MM.1S (cell line): Measurements from ENCODE around the gene SYT1.

Experiments used
- CTCF ChIP-seq: fragments of 300-600 bp; sonication (generic); IDR thresholded peaks from 2 replicates; pipeline ENCODE4 v1.5.1; 2016; ENCODE audit warnings: antibody characterized with exemption, low read length, mixed read lengths
- EZH2 ChIP-seq: fragments of 300-600 bp; sonication (generic); optimal IDR thresholded peaks from 2 replicates; pipeline ENCODE3; 2017; ENCODE audit warnings: low read depth, mild to moderate bottlenecking, antibody characterized with exemption, low read length, mixed read lengths

- TF ChIP-seq CTCF (no peak), EZH2 (no peak)
Observed at GRCh38 chr12:78864870-78865463, 393 bp downstream of the SYT1 start.
